HG03460 (cell line): Measurements from ENCODE around the gene ZNF775.

ENCODE experiments used
- ATAC-seq: cut with Tn5 transposase; IDR thresholded peaks from one replicate; pipeline ENCODE4 v1.9.1; 2021; ENCODE audit not compliant: unreplicated experiment

Gene ZNF775

DNA sequence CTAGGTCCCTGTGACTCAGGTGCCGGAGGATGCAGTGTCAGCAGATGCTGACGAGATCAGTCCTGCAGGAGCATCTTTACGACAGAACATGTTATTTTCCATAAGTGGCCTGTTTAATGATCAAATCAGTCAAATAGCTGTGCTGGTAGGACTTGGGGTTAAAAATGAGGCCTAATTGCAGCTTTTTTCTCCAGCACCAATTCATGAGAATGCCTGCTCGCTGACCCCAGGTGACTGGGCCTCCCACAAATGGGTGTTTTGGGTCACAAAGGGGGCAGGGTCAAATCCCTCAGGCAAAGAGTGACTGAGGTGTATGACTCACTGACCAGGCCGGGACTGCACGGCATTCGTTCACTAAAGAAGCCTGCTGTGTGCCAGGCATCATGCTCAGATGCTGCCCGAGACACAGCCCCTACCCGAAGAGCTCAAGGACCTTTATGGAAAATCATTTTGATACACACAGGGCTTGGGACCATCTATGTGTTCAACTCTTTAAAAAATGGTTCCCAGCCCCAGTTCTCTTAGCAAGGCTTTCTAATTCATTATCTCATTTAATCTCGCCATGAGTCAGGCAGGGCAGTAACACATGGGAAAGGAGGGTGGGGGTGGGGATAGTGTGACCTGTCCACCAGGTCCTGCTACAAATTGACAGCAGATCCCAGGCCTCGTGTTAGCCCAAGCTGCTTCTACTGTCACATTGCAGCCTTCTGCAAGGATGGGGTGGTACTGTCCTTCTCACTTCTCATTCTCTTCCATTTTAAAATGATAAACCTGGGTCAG, 21.1 kb downstream of the ZNF775 start:
- ATAC-seq: no peak

DNA sequence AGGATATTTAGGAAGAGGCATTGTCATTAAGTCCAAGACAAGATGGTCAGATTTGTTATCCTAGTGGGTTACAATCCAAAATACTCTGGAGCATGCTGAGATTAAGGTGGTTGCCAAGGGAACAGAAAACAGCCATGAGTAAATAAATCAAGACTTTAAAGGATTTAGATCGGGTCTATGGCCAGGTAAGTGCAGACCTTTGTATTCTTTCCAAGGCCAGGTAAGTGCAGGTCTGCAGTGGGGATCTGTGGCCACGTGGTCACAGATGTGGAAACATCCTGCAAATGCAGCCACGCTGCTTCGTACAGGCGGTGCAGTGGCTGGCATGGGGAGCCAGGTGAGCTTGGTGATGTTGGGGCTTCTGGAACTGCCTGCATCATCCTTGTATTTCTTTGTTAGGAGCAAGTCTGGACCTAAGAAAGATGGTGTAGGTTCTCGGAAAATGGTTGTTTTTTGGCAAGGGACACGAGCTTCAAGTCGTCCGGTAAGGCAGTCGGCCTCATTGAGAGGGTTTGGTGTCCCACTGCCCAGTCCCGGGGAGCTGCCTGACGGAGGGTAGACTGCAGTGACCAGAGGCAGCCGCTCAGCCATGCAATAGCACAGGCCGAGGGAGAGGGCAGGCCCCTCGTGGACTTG, 21.8 kb downstream of the ZNF775 start:
- no peak for ATAC-seq

DNA sequence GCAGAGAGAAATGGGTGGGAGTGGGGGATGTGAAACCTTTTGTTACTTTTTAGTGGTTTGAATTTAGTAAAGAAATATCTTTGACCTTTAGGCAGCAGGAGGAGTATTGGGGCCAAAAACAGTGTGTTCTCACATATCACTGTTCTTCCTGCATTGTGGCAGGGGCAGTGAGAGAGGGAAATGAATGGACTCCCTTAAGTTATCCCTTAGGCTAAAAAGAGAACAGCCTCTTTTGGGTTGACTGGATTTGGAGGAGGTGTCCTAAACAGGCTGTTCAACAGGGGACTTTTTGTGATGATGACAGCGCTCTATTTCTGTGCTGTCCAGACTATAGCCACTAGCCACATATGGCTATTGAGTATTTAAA, 22.3 kb downstream of the ZNF775 start:
- no peak for ATAC-seq

DNA sequence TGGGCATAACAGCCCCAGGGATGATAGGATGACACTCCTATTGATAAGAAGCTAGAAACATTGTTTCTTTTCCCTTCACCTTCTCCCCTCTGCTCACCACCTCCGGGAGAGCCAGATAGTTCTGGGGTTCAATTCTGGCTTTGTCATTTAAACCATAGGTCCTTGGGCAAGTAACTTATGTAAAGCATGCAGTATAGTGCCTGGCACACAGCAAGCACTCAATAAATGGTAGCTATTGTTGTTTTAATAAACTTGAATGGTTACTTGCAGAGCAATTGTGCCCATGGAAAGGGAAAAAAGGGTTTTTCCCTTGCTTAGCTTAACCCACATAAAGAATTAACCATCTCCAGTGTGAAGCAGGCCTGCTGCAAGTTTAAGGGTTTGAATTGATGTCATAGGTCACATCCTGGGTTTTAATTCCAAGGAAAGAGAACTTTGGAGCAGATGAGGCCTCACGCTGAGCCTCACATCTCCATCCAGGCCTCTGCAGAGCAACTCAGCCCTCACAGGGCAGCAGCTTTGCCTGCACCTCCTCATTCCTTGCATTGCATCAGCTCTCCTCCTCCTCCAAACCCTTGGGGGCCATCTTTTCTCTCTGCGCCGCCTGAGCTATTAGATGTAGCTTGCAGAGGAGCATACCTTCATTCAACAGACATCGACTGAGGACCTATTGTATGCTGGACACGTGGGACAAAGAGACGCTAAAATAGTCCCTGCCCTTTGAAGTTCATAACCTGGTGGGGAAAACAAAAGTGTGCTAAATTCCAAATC, 22.9 kb downstream of the ZNF775 start:
- ATAC-seq: no peak

DNA sequence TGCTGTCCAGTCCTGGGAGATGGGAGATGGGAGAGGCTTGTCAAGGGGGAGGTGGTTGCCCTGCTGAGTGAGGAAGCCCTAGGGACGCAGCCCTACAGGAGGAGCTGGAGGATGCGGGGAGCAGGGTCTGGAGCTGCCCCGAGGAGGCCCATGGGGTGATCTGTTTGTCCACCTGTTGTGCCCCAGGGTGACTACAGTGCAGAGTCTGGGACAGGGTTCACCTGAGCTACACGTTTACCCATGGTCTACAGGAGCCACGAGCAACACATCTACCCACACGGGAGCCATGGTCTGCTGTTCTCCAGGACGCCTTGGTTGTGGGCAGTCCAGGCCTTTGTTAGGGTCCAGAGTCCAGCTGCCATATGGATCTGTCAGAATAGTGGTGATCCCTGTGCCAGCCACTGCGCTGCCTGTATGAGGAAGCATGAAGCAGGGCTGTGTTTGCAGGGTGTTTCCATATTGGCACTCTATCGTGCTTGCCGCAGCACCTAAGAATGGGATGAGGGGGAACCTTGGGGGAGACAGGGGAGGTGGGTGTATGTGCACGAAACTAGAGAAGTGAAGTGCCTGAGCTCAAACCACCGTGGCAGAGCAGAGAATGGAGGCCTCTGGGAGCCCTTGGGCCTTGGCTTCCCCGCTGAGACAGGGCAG, 23.7 kb downstream of the ZNF775 start:
- ATAC-seq: no peak

DNA sequence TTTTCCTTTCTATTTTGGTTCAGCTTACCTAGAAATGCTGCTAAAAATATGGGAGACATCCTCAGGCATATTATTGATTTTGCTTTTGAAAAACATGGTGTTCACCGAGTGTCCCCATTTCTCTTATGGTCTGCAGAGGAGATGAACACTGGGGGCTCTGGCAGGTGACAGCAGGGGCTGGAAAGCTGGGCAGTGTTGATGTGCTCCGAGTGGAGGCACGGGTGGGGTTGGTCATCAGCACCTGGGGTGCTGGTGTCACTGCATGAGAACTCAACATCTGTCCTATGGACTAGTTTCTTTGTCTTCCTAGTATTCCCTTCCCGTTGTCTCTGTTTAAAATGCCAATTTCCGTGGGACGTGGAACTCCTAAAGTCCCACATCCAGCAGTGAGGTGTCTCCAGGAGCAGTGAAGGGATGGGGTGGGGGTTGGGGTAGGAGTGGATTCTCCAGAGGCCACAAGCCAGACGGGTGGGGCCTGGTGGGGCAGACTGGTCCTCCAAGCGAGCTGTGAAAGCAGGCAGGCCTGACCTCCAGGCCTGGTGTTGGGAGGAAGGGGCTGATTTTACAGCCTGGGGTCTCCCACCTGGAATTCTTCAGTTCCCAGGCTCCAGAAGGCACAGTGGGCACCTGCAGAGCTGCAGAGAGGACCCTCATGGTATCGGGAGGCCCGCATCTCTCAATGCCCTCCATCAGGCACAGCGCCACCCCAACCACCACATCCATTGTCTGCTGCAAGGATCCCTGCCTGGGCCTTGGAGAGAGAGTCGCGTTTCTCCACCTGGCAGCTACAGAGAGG, 24.4 kb downstream of the ZNF775 start:
- no peak for ATAC-seq

DNA sequence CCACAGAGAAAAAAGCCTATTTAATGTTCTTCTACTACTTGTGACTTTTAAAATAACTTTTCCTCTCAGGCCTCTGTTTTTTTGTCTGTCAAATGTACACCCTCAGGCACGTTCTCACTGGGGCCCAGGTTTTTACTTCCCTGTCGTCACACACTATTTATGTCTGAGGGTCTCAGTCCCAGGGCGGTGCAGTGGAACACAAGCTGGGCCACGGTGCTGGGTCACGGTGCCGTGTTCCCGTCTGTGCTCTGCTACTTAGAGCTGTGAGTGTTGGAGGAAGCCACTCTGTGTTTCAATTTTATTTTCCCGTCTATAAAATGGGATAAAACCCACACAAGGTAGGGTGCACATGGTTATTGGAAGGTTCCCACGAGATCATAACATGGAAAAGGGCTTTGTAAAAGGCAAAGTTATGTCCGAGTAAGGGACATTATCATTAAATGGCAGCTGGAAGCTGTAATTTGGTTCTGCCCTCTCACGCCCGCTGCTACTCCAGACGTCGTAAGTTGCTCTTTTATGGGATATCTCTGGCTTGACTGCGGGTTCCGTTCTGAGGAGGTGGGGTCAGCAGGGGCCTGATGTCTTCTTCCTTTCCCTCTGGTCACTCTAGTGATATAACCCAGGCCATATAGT, 25.2 kb downstream of the ZNF775 start:
- ATAC-seq: no peak

DNA sequence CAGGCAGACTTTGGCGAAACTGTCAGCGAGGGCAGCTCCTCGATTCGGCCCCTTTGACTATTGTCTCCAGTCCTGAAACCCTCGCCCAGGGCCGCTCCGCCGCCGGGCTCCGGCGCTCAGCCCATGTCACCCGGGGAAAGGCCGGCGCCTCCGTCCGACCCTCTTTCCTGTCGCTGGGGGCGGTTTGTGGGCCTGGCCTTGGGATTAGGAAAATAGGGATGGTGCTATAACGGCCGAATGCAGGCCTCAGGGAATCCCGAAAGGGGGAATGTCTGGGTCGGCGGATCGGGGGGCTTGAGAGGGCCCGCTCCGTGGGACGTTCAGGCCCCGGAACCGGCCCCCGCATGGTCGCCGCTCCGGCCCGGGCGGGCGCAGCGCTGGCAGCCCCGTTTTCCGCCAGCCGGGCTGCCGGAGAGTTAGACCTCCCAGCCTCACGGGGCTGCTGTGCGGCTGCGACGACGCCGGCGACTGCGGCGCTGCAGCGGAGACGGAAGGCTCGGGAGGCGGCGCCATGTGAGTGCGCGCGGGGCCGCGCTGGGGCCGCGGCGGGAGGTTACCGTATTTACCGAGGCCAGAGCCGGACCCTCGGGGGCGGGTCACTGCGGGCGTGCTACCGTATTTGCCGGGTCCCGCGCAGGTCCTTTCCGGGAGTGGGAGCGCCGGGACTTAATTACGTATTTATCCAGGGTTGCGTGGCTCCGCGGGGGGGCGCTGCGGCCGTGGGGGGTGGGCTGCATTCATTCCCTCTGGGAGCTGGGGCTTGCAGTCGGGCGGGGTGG, 25.9 kb downstream of the ZNF775 start:
- ATAC-seq: peak; percentile 40

DNA sequence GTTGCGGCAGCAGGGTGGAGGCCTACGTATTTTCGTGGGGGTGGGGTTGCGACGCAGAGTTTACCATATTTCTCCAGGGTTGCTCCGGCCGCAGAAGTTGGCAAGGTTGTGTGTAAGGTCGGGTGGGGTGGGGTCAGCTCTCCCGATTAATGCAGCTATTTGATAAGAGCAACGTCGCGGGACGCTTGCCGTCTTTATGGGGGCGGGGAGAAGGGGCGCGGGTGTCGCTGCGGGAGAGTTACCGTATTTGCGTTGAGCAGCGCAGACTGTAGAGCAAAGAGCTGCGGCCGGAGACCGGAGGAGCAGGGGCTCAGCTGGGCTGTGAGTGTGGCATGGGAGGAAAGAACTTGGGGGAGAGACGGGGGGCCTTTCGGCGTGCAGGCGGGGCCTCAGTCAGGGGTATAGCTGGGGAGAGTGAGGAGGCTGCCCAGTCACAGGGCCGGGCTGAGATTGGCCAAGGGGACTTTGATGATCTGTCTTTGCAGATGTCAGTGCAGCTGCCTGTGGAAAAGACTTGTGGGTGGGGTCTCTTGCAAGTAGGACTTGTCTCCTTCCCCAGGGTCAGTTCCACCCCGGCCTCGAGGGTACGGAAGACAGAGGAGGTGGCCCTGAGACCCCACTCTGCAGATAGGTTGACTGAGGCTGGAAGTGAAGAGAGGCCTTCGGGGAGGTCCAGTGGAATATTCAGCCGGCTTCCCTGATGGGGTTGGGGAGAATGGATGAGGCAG, 26.6 kb downstream of the ZNF775 start:
- no peak for ATAC-seq

DNA sequence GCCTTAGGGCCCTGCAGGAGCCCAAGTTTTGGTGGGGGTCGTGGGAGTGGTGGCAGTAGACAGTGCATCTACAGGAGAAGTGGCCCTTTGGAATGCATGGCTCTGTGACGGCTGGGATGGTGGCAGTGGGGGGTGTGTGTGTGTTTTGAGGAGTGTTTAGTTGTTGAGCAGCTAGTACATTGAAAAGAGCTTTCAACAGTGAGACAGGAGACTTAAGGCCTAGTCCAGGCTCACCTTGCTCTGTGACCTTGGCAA, 27.1 kb downstream of the ZNF775 start:
- no peak for ATAC-seq

DNA sequence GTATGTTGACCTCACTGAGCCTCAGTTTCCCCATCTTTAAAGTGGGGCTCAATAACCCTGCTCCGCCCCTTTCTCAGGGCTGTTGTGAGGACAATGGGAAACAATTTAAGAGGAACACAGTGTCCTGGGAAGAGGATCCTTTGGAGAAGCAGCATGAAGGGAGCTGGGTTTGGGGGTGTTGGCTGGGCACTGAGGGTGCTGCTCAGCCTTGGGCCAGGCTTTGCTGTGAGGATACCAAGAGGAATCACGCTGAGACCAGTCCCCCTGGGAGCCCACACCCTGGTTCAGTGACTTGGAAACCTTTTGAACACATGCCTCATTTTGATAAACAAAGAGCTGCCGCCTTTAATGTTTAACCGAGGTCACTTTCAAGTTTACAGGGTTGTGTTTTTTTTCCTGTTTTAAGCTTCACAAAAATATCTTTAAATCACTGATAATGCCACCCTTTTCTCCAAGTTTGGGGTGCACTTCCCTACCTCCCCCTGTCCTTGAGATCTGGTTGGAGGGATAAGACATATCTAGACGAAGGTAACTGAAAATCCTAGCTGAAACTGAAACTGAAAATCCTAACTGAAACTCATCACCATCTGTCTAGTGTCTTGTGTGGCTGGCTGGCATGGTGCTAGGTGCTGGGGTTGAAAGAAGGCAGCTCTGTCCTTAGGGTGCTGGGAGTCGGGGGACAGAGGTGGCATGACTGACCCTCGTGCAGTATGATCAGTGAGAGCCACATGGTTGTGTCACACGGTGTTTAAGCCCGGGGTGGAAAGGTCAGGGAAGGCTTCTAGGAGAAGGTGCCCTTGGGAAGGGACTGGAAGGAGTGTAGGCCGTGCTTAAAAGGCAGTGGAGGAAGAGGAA, 27.7 kb downstream of the ZNF775 start:
- peak; percentile 65 for ATAC-seq

DNA sequence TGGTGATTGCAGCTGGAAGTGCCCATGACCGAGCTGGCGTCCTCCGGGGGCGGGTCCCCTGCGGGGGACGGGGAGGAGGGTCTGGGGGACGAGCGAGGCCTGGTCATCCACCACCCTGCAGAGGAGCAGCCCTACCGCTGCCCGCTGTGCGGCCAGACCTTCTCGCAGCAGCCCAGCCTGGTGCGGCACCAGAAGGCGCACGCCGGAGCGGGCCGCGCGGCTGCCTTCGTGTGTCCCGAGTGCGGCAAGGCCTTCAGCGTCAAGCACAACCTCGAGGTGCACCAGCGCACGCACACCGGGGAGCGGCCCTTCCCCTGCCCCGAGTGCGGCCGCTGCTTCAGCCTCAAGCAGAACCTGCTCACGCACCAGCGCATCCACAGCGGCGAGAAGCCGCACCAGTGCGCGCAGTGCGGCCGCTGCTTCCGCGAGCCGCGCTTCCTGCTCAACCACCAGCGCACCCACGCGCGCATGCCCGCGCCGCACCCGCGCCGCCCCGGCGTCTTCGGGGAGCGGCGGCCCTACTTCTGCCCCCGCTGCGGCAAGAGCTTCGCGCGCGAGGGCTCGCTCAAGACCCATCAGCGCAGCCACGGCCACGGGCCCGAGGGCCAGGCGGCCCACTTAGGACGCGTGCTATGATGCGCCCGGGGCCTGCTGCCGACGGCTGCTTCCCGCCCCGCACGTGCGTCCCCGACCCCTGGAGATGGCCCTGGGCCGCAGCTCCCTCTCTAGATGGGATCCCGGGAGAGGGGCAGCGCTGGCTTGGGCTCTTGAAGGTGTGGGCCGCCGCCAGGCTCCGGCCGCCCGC, 28.7 kb downstream of the ZNF775 start:
- no peak for ATAC-seq

DNA sequence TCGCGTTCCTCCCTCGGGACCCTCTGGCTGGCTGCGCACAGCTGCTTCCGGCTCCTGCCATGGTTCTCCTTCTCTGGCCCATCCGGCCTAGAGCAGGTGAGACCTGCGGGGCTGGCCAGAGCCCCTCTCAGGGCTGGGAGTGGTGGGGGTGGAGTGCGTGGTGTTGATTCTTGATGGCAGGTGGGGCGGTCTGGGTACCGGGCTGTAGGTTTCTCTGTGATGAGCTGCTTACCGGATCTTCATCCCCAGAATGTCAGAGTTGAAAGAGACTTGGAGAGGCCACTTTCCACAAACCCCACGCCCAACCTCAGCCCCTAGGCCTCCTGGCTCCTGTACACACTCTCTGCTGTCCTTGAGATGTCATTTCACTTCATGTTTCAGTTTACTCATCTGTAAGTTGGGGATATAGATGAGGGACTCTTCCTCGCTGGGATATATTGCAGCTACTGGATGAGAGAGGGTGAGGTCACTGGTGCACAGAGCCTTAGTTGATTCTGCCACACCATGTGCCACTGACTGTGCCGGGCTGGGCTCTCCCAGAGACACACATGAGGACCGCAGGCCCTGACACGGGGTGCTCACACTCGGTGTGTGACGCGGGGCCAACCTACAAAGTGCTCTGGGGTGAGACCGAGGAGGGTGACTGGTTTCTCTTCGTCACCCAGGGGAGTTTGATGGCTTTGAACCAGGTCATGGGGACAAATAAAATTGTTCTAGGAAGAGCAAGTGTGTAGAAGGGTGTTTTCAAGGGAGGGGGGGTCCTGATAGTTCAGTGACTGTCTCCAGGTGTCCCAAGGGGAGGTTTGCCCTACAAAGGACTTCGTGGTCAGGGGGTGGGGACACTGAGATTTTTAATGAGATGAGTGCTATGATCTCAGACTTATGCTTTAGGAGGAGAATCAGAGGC, 29.5 kb downstream of the ZNF775 start:
- ATAC-seq: no peak

DNA sequence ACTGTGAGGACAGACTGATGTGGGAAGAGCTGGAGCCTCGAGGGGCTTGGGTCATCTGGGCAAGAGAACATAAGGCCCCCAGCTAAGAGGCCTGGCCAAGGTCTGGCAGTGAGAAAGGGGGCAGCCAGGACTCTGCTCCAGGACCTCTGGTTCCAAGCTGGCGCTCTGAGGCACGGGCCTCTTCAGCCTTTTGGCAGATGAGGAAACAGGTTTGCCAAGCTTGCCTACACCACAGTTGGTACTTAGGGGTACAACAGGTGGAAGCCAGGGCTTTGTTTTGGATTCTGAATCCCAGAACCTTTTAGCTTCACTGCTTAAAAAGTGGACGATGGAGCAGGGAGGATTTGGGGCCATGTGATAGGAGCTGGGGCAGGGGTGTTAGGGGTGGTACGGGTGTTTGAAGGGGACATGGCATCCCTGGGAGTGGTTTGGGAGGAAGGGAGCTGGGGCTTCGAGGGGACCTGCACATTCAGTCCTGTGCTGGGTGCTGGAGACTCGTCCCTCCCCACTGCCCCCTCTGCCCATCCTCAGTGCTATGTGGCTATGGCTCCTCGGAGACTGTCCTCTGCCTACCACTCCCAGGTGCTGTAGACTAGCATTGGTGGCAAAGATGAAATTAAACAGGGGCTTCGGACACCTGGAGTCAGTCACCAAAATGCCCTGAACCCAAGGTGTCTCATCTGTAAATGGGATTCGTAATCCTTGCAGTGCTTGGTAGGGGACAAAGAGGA, 30.3 kb downstream of the ZNF775 start:
- no peak for ATAC-seq

DNA sequence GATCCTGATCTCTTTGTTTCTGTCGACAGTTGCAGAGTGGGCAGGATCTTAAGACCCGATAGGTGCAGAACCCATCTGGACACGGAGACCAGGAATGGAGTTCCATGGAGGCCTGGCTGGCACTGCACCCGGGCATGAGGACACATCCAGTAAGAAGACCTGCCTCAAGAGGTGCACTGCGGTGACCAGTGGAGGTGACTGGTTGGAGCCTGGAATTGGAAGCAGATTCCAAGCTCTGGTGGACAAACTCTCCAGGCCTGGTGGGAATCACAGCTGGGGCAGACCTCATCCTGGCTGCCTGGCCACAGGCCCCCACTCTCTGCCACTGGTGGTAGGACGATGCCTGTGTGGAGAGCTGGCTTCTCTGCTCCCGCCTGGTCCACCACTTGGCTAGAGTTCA, 31.0 kb downstream of the ZNF775 start:
- ATAC-seq: no peak
